HG02642 (cell line): ENCODE measurements around the gene BACH2.

Source experiments
- ATAC-seq: cut with Tn5 transposase; IDR thresholded peaks from one replicate; pipeline ENCODE4 v1.9.1; 2021; ENCODE audit warnings: mild to moderate bottlenecking; ENCODE audit not compliant: unreplicated experiment, poor library complexity

Gene BACH2

GRCh38 chr6:89963391-89963790 lies 333.3 kb downstream of the BACH2 start:
- no peak for ATAC-seq

DNA sequence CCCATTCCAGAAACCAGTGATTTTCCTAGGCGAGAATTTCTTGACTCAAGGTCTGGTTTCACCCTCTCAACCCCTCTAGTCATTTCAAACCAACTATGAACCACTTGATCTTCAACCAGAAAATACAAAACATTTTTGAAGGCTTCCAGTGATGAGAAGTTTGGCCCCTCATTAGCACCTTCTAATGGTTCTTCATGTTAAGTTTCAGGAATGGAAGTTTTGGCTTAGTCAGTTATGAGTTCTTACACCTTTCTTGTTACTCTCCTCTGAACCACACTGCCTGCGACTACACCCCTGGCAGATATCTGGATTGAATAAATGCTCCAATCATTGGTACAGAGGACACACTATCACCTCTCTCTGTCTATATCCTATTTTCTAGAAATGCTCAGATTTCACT lies 335.2 kb downstream of the BACH2 start:
- no peak for ATAC-seq

- ATAC-seq: no peak
These were observed 336.8 kb downstream of the BACH2 start for GRCh38 chr6:89959883-89960282.

DNA sequence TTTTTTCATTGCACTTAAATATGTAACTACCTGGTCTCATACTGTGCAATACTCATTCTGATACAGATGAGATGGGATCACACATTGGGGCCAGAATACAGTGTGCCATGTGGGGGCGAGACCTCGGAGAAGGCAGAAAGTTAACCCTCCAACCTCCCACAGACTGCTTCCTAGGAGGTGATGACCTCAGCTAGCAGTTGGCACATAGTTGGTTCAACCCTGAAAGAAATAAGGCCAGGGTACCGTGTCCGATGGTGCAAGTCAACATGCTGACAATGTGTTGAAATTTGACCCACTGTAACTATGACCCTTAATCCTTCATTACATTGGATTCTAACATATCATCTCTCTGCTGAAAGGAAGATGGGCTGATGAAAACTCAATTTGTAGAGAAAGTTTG lies 340.5 kb downstream of the BACH2 start:
- no peak for ATAC-seq

GRCh38 chr6:89955364-89955763 lies 341.3 kb downstream of the BACH2 start:
- ATAC-seq: no peak

- ATAC-seq: no peak
These were observed 341.9 kb downstream of the BACH2 start for GRCh38 chr6:89954721-89955148.

- no peak for ATAC-seq
These were observed 344.0 kb downstream of the BACH2 start for GRCh38 chr6:89952686-89953085.

DNA sequence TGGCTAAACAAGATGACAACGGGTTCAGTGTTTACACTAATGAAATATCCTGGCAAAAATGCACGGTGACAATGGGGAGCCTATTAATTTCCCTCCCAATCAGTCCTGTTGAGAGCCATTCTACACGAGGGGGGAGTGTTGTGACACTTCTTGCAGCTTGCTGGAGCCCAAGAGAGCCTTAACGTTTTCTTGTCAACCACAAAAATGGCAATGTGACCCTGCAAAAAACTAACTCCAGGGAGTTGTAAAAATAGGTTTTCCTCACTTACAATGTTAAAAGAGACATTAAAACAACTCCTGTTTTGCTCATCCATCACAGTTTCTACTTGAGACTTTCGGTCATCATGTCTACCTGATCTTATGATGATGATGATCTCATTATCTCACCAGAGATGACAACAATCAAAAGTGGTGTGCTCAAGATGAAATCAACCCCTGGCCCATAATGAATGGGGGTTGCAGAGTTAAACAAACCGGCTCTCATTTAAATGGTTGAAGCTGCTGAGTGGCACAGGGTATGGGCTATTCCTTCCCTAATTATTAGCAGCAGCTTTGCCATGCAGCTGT lies 344.5 kb downstream of the BACH2 start:
- ATAC-seq: no peak

- ATAC-seq: no peak
These were observed 345.0 kb downstream of the BACH2 start for GRCh38 chr6:89951574-89952104.

- no peak for ATAC-seq
These were observed 345.7 kb downstream of the BACH2 start for GRCh38 chr6:89950879-89951391.

GRCh38 chr6:89950446-89950845 lies 346.2 kb downstream of the BACH2 start:
- no peak for ATAC-seq

GRCh38 chr6:89948876-89949275 lies 347.8 kb downstream of the BACH2 start:
- no peak for ATAC-seq

- no peak for ATAC-seq
These were observed 351.7 kb downstream of the BACH2 start for GRCh38 chr6:89944826-89945407.

DNA sequence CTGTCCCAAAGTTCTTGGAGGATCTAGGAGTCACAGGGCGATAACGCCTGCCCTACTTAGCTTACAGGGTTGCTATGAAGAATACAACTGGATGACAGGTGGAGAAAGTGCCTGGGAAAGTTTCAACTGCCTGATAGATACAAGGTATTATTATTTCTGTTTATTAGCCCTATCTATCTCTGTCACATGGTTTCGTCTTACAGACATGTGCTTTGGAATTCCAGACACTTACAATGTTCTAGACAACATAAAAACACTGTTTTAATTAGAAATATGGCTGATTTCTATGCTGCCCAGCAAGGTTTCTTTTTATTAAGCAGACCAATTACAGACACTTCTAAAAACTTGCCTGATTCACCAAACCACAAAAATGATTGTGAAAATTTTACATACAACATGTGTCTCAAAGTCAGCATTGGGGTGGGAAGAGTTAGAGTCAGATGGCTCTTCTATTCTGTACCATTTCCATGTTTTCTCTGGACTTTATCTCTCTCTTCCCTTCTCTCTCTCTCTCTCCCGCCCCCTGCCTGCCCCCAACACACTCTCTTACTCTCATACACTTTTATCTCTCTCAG lies 352.4 kb downstream of the BACH2 start:
- ATAC-seq: no peak

DNA sequence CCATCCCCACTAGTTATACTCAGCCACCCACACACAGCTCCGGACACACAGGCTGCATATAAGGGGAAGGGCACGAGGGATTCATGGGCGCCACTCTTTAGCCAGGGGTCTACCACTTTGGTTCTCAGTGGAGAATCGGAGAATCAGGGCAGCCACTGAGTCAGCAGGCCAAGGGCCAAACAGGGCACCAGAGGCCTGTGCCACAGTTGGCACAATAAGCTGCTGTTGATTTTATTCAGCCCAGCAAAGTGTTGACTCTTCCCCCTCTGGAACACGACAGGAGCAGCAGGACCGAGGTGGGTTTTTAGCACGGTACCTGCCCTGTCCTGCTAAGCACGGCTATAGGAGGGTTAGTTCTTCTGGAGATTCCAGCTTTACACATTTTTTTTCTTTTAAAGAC lies 354.0 kb downstream of the BACH2 start:
- no peak for ATAC-seq

GRCh38 chr6:89941763-89942497 lies 354.7 kb downstream of the BACH2 start:
- ATAC-seq: no peak

- no peak for ATAC-seq
These were observed 355.4 kb downstream of the BACH2 start for GRCh38 chr6:89941031-89941762.

DNA sequence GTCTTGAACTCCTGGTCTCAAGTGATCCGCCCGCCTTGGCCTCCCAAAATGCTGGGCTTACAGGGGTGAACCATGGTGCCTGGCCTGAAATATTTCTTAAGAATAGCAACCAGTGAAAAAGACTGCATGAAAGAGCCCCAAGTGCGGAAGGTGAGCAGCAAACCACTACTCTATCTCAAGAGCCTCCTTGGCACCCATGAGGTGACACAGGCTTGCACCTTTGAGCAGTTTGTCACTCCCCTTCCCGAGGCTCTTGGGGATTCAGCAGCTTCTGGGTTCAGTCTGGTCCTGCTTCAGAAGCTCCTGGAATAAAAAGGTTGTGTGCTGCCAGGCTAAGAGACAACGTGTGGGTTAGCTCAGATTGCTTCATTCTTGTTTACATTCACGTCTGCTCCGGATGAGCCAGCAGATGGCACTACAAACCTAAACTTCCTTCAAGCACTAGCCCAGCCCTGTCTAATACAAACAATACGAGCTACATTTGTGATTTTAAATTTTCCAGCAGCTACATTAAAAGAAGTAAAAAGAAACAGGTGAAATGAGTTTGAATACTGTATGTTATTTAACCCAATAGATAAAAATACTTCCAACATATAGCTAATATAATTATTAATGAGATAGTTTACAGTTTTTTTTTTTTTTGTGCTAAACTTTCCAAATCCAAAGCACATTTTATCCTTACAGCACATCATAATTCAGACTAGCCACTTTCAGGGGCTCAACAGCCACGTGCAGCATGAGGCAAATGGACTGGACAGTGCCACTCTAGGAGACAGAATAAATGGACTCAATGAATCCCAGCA lies 356.2 kb downstream of the BACH2 start:
- peak; percentile 79 for ATAC-seq

GRCh38 chr6:89939144-89939543 lies 357.5 kb downstream of the BACH2 start:
- ATAC-seq: no peak

GRCh38 chr6:89938014-89938413 lies 358.6 kb downstream of the BACH2 start:
- ATAC-seq: no peak
